ENCODE data around the gene OSBPL3. TPM values are rescaled to one million over a fixed set of nuclear protein-coding genes. Genes with fewer than 3 reads are reported as not detected.

OSBPL3 gene
- total RNA-seq, 2 donors from 2014 or later = 9.0 to 14.8 TPM

- H3K4me3 ChIP-seq = no peak overlapping the region
- no peak for DNase-seq
- H3K9ac ChIP-seq (ENCODE audit: low read depth in 2 of 2, low read length in 2 of 2) = no peak overlapping the region
- H3K9me3 ChIP-seq = no peaks in the 10 kb centered on the region
- H3K36me3 ChIP-seq = no peaks in the 10 kb centered on the region
- intact Hi-C loops (cut with DNase I) = no loop called here
- no peaks in the 10 kb centered on the region for H3K4me1 ChIP-seq
- H3K27ac ChIP-seq = no peak overlapping the region
- TF ChIP-seq, protein P1, sequence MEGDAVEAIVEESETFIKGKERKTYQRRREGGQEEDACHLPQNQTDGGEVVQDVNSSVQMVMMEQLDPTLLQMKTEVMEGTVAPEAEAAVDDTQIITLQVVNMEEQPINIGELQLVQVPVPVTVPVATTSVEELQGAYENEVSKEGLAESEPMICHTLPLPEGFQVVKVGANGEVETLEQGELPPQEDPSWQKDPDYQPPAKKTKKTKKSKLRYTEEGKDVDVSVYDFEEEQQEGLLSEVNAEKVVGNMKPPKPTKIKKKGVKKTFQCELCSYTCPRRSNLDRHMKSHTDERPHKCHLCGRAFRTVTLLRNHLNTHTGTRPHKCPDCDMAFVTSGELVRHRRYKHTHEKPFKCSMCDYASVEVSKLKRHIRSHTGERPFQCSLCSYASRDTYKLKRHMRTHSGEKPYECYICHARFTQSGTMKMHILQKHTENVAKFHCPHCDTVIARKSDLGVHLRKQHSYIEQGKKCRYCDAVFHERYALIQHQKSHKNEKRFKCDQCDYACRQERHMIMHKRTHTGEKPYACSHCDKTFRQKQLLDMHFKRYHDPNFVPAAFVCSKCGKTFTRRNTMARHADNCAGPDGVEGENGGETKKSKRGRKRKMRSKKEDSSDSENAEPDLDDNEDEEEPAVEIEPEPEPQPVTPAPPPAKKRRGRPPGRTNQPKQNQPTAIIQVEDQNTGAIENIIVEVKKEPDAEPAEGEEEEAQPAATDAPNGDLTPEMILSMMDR (IDR thresholded peaks at IDR 0.05) = no peak
- H3K27me3 ChIP-seq = no peaks in the 10 kb centered on the region
Observed at GRCh38 chr7:24847754-24848153, 132.2 kb downstream of the OSBPL3 start.

DNA sequence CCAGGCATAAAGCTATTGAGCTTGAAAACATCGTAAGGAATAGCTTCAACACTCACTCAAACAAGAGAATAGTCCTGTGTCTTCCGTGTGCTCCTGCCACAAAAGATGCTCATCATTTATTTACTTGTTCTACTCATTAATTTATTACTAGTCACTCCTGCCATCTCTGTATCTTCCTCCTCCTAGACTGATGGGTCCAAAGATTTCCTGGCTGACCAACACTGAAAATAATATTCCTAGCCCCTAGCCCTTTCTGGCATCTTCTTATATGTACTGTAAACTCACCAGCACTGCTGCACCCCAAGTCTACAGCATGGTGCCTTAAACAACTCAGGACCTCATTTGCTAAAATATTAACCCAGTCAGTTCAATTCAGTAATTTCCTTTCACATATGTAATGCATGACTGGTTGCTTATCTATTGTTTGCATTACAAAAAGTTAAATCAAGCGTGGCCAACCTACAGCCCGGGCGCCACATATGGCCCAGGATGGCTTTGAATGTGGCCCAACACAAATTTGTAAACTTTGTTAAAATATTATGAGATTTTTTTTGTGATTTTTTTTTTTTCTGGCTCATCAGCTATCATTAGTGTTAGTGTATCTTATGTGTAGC lies 136.1 kb downstream of the OSBPL3 start:
- H3K36me3 ChIP-seq = no peaks in the 10 kb centered on the region
- DNase-seq = no peak
- H3K27ac ChIP-seq = no peak overlapping the region
- no peaks in the 10 kb centered on the region for H3K9me3 ChIP-seq
- intact Hi-C loops (cut with DNase I) = no loop called here
- TF ChIP-seq, protein P1 (IDR thresholded peaks at IDR 0.05) = no peak
- no peak overlapping the region for H3K4me3 ChIP-seq
- H3K27me3 ChIP-seq = no peaks in the 10 kb centered on the region
- H3K9ac ChIP-seq (ENCODE audit: low read depth in 2 of 2, low read length in 2 of 2) = no peak overlapping the region
- H3K4me1 ChIP-seq = no peaks in the 10 kb centered on the region

DNA sequence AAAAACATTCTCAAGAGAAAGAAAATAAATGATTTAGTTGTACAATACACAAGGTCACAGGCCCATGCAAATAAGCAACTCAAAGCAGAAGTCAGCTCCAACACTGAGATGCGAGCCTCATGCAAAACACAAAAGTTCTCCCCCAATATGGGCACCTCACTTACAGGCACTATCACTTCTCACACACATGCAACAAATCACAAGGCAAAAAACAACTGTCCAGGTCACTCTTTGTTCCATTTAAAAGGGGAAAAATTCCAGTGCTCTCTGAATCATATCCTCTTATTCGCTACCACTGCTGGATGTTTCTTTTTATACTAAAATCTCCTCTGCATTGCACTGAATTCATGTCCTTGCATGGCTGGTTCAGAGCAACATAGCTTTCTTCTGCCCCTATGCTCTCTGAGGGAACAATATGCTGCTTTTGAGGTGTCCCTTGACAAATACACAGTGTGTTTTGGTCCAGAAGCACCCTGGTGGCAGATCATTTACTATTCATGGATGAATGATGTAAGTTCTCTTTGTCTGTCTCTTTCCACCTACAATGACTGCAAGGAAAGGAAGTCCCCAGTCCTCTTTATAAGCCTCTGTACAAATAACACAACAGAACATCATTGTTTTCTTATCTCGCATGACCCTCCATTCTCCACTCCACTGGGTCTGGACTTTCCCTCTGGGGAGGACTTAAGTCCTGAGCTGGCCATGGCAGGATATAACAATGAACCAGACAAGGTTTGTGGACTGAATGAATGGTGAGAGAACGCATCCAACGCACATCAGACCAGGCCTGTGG lies 137.3 kb downstream of the OSBPL3 start:
- no peaks in the 10 kb centered on the region for H3K27me3 ChIP-seq
- no peaks in the 10 kb centered on the region for H3K9me3 ChIP-seq
- no peaks in the 10 kb centered on the region for H3K4me1 ChIP-seq
- DNase-seq = no peak
- TF ChIP-seq, protein P1 (IDR thresholded peaks at IDR 0.05) = no peak
- intact Hi-C loops (cut with DNase I) = no loop called here
- no peaks in the 10 kb centered on the region for H3K36me3 ChIP-seq
- no peak overlapping the region for H3K4me3 ChIP-seq
- H3K27ac ChIP-seq = no peak overlapping the region
- H3K9ac ChIP-seq (ENCODE audit: low read depth in 2 of 2, low read length in 2 of 2) = no peak overlapping the region

DNA sequence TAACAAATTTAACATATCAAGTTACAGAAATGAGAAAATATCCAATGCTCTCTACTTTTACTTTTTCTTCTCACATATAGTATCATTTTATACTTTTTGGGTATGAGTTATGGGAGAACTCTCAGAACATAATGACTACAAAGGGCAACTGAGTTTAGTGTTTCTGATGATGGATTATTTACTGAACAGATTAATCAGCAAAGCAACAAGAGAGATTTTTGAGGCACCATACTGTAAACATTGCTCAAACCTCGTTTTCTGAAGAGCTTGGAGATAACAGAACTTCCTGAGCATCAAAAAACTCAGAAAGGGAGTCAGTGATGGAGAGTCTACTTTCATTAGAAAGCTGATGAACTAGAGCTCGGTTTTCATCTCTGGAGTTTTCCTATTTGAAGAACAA lies 137.9 kb downstream of the OSBPL3 start:
- H3K27me3 ChIP-seq = no peaks in the 10 kb centered on the region
- H3K4me3 ChIP-seq = no peak overlapping the region
- TF ChIP-seq, protein P1 (IDR thresholded peaks at IDR 0.05) = no peak
- intact Hi-C loops (cut with DNase I) = no loop called here
- H3K27ac ChIP-seq = no peak overlapping the region
- H3K9ac ChIP-seq (ENCODE audit: low read depth in 2 of 2, low read length in 2 of 2) = no peak overlapping the region
- no peaks in the 10 kb centered on the region for H3K36me3 ChIP-seq
- no peak for DNase-seq
- H3K9me3 ChIP-seq = no peaks in the 10 kb centered on the region
- no peaks in the 10 kb centered on the region for H3K4me1 ChIP-seq

GRCh38 chr7:24840563-24840962 lies 139.4 kb downstream of the OSBPL3 start:
- Histone ChIP-seq H3K27me3 (no peaks in the 10 kb centered on the region), H3K36me3 (no peaks in the 10 kb centered on the region), H3K27ac (no peak overlapping the region), H3K4me3 (no peak overlapping the region), H3K9ac (ENCODE audit: low read depth in 2 of 2, low read length in 2 of 2) (no peak overlapping the region), H3K9me3 (no peaks in the 10 kb centered on the region), H3K4me1 (no peaks in the 10 kb centered on the region)
- DNase-seq = no peak
- intact Hi-C loops (cut with DNase I) = no loop called here
- TF ChIP-seq, protein P1 (IDR thresholded peaks at IDR 0.05) = no peak

All from colonic mucosa (tissue), 4 donors.